GM12878 (cell line): ENCODE measurements around the gene AMZ2.

Experiments used
- CREB1 ChIP-seq: IDR thresholded peaks from 2 replicates; pipeline ENCODE4 v1.6.1; 2012; ENCODE audit warnings: low read depth, mild to moderate bottlenecking, inconsistent platforms
- JUND ChIP-seq: IDR thresholded peaks from 2 replicates; pipeline ENCODE4 v1.6.1; 2012; ENCODE audit warnings: low read depth, mild to moderate bottlenecking, low read length, improper control_type of control experiment, moderate library complexity
- KDM1A ChIP-seq: fragments of 200-600 bp; sonication (generic); IDR thresholded peaks from 2 replicates; pipeline ENCODE4 v1.6.1; 2016; ENCODE audit warnings: borderline replicate concordance
- PAX8 ChIP-seq: fragments of 450-650 bp; IDR thresholded peaks from 2 replicates; pipeline ENCODE4 v1.6.1; 2017; ENCODE audit warnings: mild to moderate bottlenecking, moderate library complexity
- RAD51 ChIP-seq: fragments of 450-650 bp; IDR thresholded peaks from 2 replicates; pipeline ENCODE4 v1.6.1; 2016; ENCODE audit warnings: moderate library complexity, mild to moderate bottlenecking, inconsistent platforms
- TCF3 ChIP-seq: IDR thresholded peaks from 2 replicates; pipeline ENCODE4 v1.6.1; 2012; ENCODE audit warnings: low read depth, mild to moderate bottlenecking, low read length, borderline replicate concordance; ENCODE audit not compliant: insufficient read depth
- ZSCAN29 ChIP-seq: fragments of 450-650 bp; IDR thresholded peaks from 2 replicates; pipeline ENCODE4 v1.6.1; 2017; ENCODE audit warnings: mild to moderate bottlenecking, moderate library complexity
- TF ChIP-seq, protein P1 (sequence below): fragments of 450-650 bp; IDR thresholded peaks from 2 replicates; pipeline ENCODE4 v1.6.1; 2017; ENCODE audit warnings: mild to moderate bottlenecking
- TF ChIP-seq, protein P2 (sequence below): IDR thresholded peaks from 2 replicates; pipeline ENCODE4 v1.6.1; 2012; ENCODE audit warnings: low read depth, low read length, improper control_type of control experiment
- TF ChIP-seq, protein P3 (sequence below), 3 experiments: IDR thresholded peaks in 2 of 3; conservative IDR thresholded peaks in 1 of 3; 2 replicates each; pipeline ENCODE4 v1.5.1; 2011; ENCODE audit warnings: low read depth in 3 of 3, low read length in 3 of 3, mild to moderate bottlenecking in 3 of 3, control low read depth in 2 of 3, moderate library complexity in 2 of 3, inconsistent platforms in 1 of 3, mixed read lengths in 1 of 3; ENCODE audit not compliant: control insufficient read depth in 2 of 3, insufficient read depth in 1 of 3; ENCODE audit errors: extremely low read depth in 1 of 3

DNA sequence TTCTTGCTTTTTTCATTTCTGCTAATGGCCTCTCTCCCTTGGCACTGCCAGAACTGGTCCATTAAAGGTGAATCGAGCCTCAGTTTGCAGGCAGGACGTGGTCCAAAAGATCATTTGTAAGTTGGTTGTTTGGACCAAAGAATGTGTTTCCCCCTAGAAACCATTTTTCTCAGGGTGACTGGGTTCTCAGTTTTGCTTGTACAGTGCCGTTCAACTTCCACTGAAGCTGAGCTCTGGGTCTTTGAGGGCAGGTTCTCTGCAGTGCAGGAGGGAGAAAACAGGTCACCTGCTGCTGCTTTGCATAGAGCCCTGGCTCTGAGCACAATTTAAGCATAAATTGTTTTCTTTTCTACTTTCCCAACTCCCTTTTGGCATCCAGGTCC lies 9.0 kb upstream of the AMZ2 start:
- TF ChIP-seq JUND (no peak), PAX8 (no peak), KDM1A (no peak), ZSCAN29 (no peak), TCF3 (no peak), CREB1 (no peak), RAD51 (no peak)
- TF ChIP-seq, protein P1, sequence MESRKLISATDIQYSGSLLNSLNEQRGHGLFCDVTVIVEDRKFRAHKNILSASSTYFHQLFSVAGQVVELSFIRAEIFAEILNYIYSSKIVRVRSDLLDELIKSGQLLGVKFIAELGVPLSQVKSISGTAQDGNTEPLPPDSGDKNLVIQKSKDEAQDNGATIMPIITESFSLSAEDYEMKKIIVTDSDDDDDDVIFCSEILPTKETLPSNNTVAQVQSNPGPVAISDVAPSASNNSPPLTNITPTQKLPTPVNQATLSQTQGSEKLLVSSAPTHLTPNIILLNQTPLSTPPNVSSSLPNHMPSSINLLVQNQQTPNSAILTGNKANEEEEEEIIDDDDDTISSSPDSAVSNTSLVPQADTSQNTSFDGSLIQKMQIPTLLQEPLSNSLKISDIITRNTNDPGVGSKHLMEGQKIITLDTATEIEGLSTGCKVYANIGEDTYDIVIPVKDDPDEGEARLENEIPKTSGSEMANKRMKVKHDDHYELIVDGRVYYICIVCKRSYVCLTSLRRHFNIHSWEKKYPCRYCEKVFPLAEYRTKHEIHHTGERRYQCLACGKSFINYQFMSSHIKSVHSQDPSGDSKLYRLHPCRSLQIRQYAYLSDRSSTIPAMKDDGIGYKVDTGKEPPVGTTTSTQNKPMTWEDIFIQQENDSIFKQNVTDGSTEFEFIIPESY = no peak
- TF ChIP-seq, protein P2, sequence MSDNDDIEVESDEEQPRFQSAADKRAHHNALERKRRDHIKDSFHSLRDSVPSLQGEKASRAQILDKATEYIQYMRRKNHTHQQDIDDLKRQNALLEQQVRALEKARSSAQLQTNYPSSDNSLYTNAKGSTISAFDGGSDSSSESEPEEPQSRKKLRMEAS = no peak
- TF ChIP-seq, protein P3, sequence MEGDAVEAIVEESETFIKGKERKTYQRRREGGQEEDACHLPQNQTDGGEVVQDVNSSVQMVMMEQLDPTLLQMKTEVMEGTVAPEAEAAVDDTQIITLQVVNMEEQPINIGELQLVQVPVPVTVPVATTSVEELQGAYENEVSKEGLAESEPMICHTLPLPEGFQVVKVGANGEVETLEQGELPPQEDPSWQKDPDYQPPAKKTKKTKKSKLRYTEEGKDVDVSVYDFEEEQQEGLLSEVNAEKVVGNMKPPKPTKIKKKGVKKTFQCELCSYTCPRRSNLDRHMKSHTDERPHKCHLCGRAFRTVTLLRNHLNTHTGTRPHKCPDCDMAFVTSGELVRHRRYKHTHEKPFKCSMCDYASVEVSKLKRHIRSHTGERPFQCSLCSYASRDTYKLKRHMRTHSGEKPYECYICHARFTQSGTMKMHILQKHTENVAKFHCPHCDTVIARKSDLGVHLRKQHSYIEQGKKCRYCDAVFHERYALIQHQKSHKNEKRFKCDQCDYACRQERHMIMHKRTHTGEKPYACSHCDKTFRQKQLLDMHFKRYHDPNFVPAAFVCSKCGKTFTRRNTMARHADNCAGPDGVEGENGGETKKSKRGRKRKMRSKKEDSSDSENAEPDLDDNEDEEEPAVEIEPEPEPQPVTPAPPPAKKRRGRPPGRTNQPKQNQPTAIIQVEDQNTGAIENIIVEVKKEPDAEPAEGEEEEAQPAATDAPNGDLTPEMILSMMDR (IDR thresholded peaks at IDR 0.05 in 2 of 3, conservative IDR thresholded peaks at IDR 0.05 in 1 of 3; ENCODE audit: control insufficient read depth in 2 of 3, extremely low read depth in 1 of 3, insufficient read depth in 1 of 3, low read depth in 3 of 3, low read length in 3 of 3) = no peak
